ENCODE results near the gene PLEKHM2.

DNA sequence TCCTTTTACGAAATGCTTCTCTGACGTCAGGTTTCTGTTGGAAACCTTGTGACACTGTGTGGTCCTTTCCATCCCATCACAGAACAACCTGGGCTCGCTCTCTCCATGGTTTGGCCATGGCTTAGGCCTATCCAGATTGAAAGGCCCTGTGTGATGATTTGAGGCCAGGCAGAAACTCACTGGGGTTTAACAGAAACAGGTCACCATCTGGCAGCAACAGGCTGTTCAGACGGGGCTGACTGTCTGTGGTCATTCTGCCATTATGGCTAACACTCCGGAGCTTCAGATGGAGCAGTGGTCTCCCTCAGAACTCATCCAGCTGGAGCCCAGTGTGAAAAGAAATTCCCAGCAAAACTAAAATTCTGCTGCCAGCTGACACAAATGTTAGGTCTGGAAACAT is 9.3 kb downstream of the PLEKHM2 start:
- TF ChIP-seq NR1H2 (CRISPR knock-in tag; IDR thresholded peaks at IDR 0.05) (no peak), ELF4 (CRISPR knock-in tag; IDR thresholded peaks at IDR 0.05; ENCODE audit: low read depth) (no peak), FOXP1 (CRISPR knock-in tag; IDR thresholded peaks at IDR 0.05; ENCODE audit: borderline replicate concordance) (no peak), FOXJ3 (CRISPR knock-in tag; IDR thresholded peaks at IDR 0.05; ENCODE audit: borderline replicate concordance) (no peak), FOXK1 (CRISPR knock-in tag; IDR thresholded peaks at IDR 0.05) (no peak), CREB1 (CRISPR knock-in tag; IDR thresholded peaks at IDR 0.05) (no peak), ZNF317 (CRISPR knock-in tag; IDR thresholded peaks at IDR 0.05; ENCODE audit: borderline replicate concordance, low read depth) (no peak)
- TF ChIP-seq, protein P1, sequence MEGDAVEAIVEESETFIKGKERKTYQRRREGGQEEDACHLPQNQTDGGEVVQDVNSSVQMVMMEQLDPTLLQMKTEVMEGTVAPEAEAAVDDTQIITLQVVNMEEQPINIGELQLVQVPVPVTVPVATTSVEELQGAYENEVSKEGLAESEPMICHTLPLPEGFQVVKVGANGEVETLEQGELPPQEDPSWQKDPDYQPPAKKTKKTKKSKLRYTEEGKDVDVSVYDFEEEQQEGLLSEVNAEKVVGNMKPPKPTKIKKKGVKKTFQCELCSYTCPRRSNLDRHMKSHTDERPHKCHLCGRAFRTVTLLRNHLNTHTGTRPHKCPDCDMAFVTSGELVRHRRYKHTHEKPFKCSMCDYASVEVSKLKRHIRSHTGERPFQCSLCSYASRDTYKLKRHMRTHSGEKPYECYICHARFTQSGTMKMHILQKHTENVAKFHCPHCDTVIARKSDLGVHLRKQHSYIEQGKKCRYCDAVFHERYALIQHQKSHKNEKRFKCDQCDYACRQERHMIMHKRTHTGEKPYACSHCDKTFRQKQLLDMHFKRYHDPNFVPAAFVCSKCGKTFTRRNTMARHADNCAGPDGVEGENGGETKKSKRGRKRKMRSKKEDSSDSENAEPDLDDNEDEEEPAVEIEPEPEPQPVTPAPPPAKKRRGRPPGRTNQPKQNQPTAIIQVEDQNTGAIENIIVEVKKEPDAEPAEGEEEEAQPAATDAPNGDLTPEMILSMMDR (IDR thresholded peaks at IDR 0.05) = no peak
- TF ChIP-seq, protein P2, sequence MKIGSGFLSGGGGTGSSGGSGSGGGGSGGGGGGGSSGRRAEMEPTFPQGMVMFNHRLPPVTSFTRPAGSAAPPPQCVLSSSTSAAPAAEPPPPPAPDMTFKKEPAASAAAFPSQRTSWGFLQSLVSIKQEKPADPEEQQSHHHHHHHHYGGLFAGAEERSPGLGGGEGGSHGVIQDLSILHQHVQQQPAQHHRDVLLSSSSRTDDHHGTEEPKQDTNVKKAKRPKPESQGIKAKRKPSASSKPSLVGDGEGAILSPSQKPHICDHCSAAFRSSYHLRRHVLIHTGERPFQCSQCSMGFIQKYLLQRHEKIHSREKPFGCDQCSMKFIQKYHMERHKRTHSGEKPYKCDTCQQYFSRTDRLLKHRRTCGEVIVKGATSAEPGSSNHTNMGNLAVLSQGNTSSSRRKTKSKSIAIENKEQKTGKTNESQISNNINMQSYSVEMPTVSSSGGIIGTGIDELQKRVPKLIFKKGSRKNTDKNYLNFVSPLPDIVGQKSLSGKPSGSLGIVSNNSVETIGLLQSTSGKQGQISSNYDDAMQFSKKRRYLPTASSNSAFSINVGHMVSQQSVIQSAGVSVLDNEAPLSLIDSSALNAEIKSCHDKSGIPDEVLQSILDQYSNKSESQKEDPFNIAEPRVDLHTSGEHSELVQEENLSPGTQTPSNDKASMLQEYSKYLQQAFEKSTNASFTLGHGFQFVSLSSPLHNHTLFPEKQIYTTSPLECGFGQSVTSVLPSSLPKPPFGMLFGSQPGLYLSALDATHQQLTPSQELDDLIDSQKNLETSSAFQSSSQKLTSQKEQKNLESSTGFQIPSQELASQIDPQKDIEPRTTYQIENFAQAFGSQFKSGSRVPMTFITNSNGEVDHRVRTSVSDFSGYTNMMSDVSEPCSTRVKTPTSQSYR (CRISPR knock-in tag; IDR thresholded peaks at IDR 0.05) = no peak

All from WTC11 (cell line).